ENCODE results near the gene TPH2. TPM values are rescaled to one million over a fixed set of nuclear protein-coding genes. Genes with fewer than 3 reads are reported as not detected.

The TPH2 gene
- polyA plus RNA-seq, 12 donors = 0.27 TPM; not detected in 11

Other genes with a start within 250 kb of the TPH2 start
- gene RAB21, start 184.0 kb upstream of the TPH2 start, polyA plus RNA-seq (ENCODE audit: insufficient read length in 12 of 12) = 10 to 100 TPM; 16.4 to 58.5 (median 49.2) TPM
- gene TBC1D15, start 99.1 kb upstream of the TPH2 start, polyA plus RNA-seq (ENCODE audit: insufficient read length in 12 of 12) = 10 to 100 TPM in 11 of 12 donors, not detected in 1; 24.6 to 47.5 (median 33.7) TPM